ENCODE results near the gene RGS10. TPM values are rescaled to one million over a fixed set of nuclear protein-coding genes. Genes with fewer than 3 reads are reported as not detected.
"Not testable (repeated sequence)": the region's sequence is repeated elsewhere in the genome, so short reads cannot be mapped to it uniquely, and the experiment has no call there.

RGS10 gene
- total RNA-seq, 2 experiments from 2014 or later: 151 to 172 TPM

GRCh38 chr10:119468542-119469324, 73.8 kb downstream of the RGS10 start:
- ChIA-PET POLR2A (no interaction called here), CTCF (no interaction called here)
- Mint-ChIP-seq H3K4me3 (no peak overlapping the region), H3K4me1 (peaks cover 8% of the 10 kb centered on the region), H3K27ac (no peak overlapping the region), H3K27me3 (peaks cover 15% of the 10 kb centered on the region), H3K36me3 (ENCODE audit: low read depth) (no peaks in the 10 kb centered on the region), H3K9me3 (no peaks in the 10 kb centered on the region)
- DNase-seq: no peak

DNA sequence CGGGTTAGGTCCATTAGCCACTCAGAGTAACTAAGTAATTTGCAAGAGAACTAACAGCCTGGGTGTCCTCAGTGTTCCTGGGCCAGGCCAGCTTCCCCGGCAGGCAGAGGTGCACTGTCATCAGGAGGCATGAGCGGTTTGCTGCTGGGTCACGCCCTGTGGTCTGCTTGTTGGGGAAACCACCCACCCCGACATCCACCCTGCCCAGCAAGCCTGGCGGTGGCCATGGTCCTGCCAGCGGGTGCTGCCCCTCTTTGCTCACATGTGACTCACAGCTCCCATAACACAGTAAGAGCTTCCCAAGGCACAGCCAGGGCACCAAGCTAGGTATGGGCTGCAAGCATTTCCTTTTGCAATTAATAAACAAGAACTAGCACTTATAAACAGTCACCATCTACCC, 75.9 kb downstream of the RGS10 start:
- peaks cover 13% of the 10 kb centered on the region for H3K27me3 Mint-ChIP-seq
- H3K9me3 Mint-ChIP-seq: peaks cover 10% of the 10 kb centered on the region
- peaks cover 8% of the 10 kb centered on the region for H3K4me1 Mint-ChIP-seq
- H3K27ac Mint-ChIP-seq: no peak overlapping the region
- peaks cover 10% of the 10 kb centered on the region for H3K36me3 Mint-ChIP-seq (ENCODE audit: low read depth)
- ChIA-PET POLR2A (no interaction called here), CTCF (interaction anchor here (0.7 to 1.3 kb wide), 3 partner anchors 12 to 55 kb away, joined by 3 to 6 read pairs (median 3); no protein-coding TSS in a partner anchor)
- no peak overlapping the region for H3K4me3 Mint-ChIP-seq
- DNase-seq: no peak

DNA sequence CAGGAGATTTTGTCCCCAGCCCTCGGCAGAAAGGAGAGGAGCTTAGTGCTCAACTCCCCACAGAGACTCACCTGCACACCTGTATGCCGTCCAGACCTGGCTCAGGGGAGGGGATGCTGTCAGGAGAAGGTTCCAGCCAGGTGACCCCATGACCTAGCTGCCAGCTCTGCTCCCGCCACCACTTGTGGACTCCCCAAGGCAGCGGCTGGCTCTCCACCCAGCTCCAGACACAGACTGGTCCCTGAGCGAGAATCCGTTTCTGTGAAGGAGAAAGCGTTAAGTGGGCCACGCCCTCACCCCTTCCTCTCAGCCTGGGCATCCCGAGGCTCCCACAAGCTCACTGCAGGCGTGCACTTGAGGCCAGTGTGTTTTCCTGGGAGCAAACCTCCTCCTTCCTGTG, 76.4 kb downstream of the RGS10 start:
- H3K27ac Mint-ChIP-seq: no peak overlapping the region

DNA sequence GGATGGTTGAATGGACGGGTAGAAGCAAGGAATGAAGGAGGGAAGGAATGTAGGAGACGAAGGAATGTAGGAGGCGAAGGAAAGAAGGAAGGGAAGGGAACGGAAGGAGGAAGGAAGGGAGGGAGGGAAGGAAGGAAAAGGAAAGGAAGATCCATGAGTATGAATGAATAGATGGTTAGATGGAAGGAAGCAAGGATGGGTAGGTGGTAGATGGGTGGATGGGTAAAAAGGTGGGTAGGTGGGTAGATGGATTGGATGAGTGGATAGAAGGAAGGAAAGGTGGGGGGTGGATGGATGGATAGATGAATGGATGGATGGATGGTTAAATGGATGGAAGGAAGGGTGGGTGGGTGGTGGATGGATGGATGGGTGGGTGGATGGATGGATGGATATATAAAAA, 77.4 kb downstream of the RGS10 start:
- CTCF ChIA-PET: no interaction called here
- peaks cover 10% of the 10 kb centered on the region for H3K9me3 Mint-ChIP-seq
- POLR2A ChIA-PET: no interaction called here

More for the DNA sequence above, 76.4 kb downstream of the RGS10 start:
- POLR2A ChIA-PET: no interaction called here
- Mint-ChIP-seq H3K27me3 (peaks cover 11% of the 10 kb centered on the region), H3K4me1 (peaks cover 8% of the 10 kb centered on the region), H3K4me3 (no peak overlapping the region), H3K36me3 (ENCODE audit: low read depth) (peaks cover 10% of the 10 kb centered on the region), H3K9me3 (peaks cover 10% of the 10 kb centered on the region)
- no peak for DNase-seq
- CTCF ChIA-PET: interaction anchor here (0.7 to 1.3 kb wide), 4 partner anchors 13 to 55 kb away, joined by 3 to 6 read pairs (median 3); no protein-coding TSS in a partner anchor

DNA sequence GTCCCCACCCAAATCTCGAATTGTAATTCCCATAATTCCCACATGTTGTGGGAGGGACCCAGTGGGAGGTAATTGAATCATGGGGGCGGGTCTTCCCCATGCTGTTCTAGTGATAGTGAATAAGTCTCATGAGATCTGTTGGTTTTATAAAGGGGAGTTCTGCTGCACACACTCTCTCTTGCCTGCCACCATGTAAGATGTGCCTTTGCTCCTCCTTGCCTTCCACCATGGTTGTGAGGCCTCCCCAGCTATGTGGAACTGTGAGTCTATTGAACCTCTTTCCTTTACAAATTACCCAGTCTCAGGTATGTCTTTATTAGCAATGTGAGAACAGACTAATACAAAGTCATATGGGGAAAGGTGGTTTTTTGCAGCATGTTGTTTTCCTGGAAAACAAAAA, 79.3 kb downstream of the RGS10 start:
- peaks cover 11% of the 10 kb centered on the region for H3K4me1 Mint-ChIP-seq
- DNase-seq, H3K27ac Mint-ChIP-seq, POLR2A ChIA-PET, CTCF ChIA-PET, H3K4me3 Mint-ChIP-seq, H3K27me3 Mint-ChIP-seq: not testable (repeated sequence)
- H3K36me3 Mint-ChIP-seq (ENCODE audit: low read depth): peaks cover 10% of the 10 kb centered on the region
- peaks cover 10% of the 10 kb centered on the region for H3K9me3 Mint-ChIP-seq

More for the DNA sequence above, 77.4 kb downstream of the RGS10 start:
- Mint-ChIP-seq H3K36me3 (ENCODE audit: low read depth) (peaks cover 10% of the 10 kb centered on the region), H3K27ac (no peak overlapping the region), H3K4me3 (no peak overlapping the region), H3K4me1 (peaks cover 11% of the 10 kb centered on the region), H3K27me3 (peaks cover 6% of the 10 kb centered on the region)
- DNase-seq: no peak

DNA sequence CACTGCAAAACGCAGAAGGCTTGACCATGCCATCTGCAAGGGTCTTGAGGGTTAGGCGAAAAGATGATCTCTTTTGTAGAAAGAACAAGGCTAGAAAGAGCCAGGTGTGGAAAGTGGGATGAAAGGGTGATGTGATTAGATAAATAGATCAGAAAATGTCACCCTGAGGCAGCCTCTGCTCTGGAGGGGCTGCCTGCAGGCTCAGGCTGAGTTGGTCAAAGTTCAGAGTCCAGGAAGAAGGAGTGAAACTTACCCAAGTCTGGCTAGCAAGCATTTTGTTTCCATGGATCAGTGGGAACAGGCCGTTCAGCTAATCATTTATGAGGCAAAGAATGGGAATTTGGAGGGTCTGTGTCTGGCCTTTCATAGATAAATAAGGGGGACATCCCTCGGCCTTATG, 79.7 kb downstream of the RGS10 start:
- Mint-ChIP-seq H3K4me3 (no peak overlapping the region), H3K27ac (no peak overlapping the region), H3K4me1 (peaks cover 11% of the 10 kb centered on the region), H3K36me3 (ENCODE audit: low read depth) (peaks cover 10% of the 10 kb centered on the region), H3K27me3 (peaks cover 6% of the 10 kb centered on the region), H3K9me3 (peaks cover 10% of the 10 kb centered on the region)
- no peak for DNase-seq
- CTCF ChIA-PET: no interaction called here
- POLR2A ChIA-PET: no interaction called here

- Mint-ChIP-seq H3K36me3 (ENCODE audit: low read depth) (peaks cover 10% of the 10 kb centered on the region), H3K9me3 (peaks cover 10% of the 10 kb centered on the region), H3K4me1 (peaks cover 10% of the 10 kb centered on the region), H3K27me3 (peaks cover 6% of the 10 kb centered on the region), H3K27ac (no peak overlapping the region), H3K4me3 (no peak overlapping the region)
- POLR2A ChIA-PET: no interaction called here
- DNase-seq: no peak
- CTCF ChIA-PET: interaction anchor here (1.6 kb wide), 1 partner anchor 254 kb away, joined by 4 read pairs; the partner anchor contains the start of gene GRK5
Observed at GRCh38 chr10:119461923-119462322, 80.6 kb downstream of the RGS10 start.

DNA sequence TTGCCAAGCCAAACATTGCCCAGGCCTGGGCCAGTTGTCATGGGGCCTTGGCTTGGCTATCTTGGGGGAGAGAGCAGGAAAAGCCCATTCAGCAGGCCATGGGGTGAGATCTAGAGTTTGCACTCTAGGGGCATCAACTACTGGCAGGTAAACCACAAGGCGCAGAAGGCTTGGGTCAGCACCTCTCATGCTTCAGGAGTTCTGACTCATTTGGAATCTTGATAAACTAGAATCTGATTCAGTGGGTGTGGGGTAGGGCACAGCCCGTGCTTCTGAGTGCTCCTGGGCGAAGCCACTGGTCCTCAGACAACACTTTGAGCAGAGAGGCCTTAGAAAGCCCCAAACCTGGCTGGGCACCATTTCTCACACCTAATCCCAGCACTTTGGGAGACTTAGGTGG, 81.1 kb downstream of the RGS10 start:
- Mint-ChIP-seq H3K9me3 (peaks cover 10% of the 10 kb centered on the region), H3K27ac (no peak overlapping the region), H3K4me1 (peaks cover 4% of the 10 kb centered on the region), H3K36me3 (ENCODE audit: low read depth) (peaks cover 10% of the 10 kb centered on the region), H3K27me3 (peaks cover 6% of the 10 kb centered on the region), H3K4me3 (no peak overlapping the region)
- POLR2A ChIA-PET: no interaction called here
- no peak for DNase-seq
- CTCF ChIA-PET: interaction anchor here (1.2 to 1.6 kb wide), 2 partner anchors 28 to 254 kb away, joined by 4 read pairs; partner anchors contain the start of gene GRK5

DNA sequence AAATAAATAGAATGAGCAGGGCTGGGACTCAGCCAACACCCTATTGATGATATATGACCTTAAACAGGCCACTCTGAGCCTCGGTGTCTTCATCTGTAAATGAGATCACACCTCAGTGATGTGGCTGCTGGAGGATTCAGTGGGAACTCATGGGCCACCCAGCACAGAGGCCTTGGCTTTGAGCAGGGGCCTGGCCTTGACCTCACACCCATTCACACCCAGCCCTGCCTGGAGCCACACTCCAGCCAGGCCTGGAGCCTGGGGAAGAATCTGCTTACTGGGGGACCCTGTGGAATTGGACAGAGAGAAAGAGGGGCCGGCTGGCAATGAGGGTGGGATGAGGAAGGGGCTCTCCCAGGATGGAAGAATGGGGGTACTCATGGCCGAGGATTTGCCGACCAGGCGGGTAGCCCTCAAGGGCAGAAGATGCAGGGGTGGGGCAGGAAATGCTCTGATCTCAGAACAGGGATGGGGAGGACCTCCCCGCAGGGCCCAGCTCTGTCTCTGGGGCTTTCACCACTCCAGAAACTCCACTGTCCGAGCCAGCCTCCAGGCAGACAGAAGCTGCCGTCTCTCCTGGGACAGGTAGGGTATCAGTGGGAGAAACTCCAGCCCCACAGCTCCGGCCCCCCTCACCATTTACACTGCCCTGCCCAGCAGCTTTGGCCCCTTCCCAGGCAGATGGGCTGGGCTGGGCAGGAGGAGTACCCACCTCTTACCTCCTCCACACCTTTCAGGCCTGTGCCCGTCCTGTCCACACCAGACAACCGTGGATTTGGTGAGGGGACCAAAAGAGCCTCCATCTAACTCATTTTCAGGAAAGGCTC, 81.9 kb downstream of the RGS10 start:
- ChIA-PET POLR2A (no interaction called here), CTCF (interaction anchor here (1.2 to 1.6 kb wide), 3 partner anchors 29 to 253 kb away, joined by 4 to 5 read pairs (median 4); partner anchors contain the start of gene GRK5)
- Mint-ChIP-seq H3K9me3 (peaks cover 10% of the 10 kb centered on the region), H3K27ac (peak overlapping the region; percentile 31), H3K4me3 (no peak overlapping the region), H3K27me3 (peaks cover 6% of the 10 kb centered on the region), H3K4me1 (peaks cover 3% of the 10 kb centered on the region), H3K36me3 (ENCODE audit: low read depth) (peaks cover 10% of the 10 kb centered on the region)
- no peak for DNase-seq

DNA sequence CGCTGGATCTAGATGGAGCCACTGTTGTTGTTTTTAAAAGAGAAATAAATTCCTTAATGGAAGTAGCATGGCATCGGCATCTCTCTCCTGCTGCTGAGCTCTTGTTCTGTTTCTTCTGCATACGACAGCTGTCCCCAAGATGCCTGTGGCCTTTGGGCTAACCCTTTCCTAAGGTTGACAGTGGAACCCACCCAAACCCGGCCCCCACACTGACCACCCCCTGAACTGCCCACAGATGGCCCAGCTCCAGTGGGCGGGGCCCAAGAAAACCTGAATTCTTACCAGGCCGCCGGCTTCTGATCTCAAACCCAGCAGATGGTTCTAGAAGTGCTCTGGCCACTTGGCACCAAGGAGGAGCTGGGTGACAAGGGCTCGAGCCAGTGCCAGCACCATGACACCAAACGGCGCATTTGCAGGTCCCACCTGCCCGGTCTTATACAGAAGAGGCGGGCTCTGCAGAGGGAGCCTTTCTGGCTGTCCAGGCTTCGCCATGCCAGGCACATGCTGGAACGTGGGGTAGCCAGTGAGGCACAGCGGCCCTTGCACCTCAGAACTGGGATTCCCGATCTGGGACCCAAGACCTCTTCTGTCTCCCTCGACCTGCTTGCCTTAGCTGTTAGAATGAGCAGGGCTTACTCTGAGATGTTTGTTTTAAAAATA, 82.7 kb downstream of the RGS10 start:
- H3K4me1 Mint-ChIP-seq: peaks cover 3% of the 10 kb centered on the region
- no peak overlapping the region for H3K27ac Mint-ChIP-seq
- ChIA-PET POLR2A (no interaction called here), CTCF (interaction anchor here (1.0 to 2.0 kb wide), 4 partner anchors 10 to 428 kb away, joined by 3 to 6 read pairs (median 4); no protein-coding TSS in a partner anchor)
- peaks cover 10% of the 10 kb centered on the region for H3K9me3 Mint-ChIP-seq
- H3K27me3 Mint-ChIP-seq: no peaks in the 10 kb centered on the region
- no peak overlapping the region for H3K4me3 Mint-ChIP-seq
- DNase-seq: no peak
- H3K36me3 Mint-ChIP-seq (ENCODE audit: low read depth): peaks cover 10% of the 10 kb centered on the region

- DNase-seq: no peak
- Mint-ChIP-seq H3K36me3 (ENCODE audit: low read depth) (peaks cover 6% of the 10 kb centered on the region), H3K27me3 (no peaks in the 10 kb centered on the region), H3K9me3 (peaks cover 6% of the 10 kb centered on the region), H3K27ac (no peak overlapping the region), H3K4me3 (no peak overlapping the region), H3K4me1 (peaks cover 3% of the 10 kb centered on the region)
- CTCF ChIA-PET: interaction anchor here (1.5 to 2.0 kb wide), 3 partner anchors 13 to 251 kb away, joined by 6 to 7 read pairs (median 6); partner anchors contain the start of gene GRK5
- POLR2A ChIA-PET: no interaction called here
Observed at GRCh38 chr10:119457966-119458766, 84.4 kb downstream of the RGS10 start.

DNA sequence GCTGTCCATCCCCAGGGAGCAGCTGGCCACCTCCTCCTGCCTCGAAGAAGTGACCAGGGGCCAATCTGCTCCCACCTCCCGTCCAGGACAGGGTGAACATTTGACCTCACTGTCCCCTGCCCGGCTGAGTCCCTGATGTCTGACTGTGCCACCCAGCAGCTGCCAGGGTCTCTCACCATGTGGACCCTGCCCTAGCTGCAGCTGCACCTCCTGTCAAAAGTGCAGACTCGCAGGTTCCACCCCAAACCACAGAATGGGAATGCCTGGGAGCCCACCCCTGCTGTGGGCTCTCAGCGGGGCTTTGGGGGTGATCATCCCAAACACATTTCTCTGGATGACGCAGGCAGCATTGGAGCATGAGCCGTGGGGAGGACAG, 86.1 kb downstream of the RGS10 start:
- ChIA-PET POLR2A (interaction anchor here (0.7 kb wide), 1 partner anchor 70 kb away, joined by 3 read pairs; no protein-coding TSS in a partner anchor), CTCF (interaction anchor here (1.0 to 1.9 kb wide), 4 partner anchors 11 to 250 kb away, joined by 3 to 9 read pairs (median 6); partner anchors contain the start of gene GRK5)
- Mint-ChIP-seq H3K4me3 (no peak overlapping the region), H3K9me3 (no peaks in the 10 kb centered on the region), H3K4me1 (peaks cover 3% of the 10 kb centered on the region), H3K27me3 (no peaks in the 10 kb centered on the region), H3K27ac (no peak overlapping the region), H3K36me3 (ENCODE audit: low read depth) (no peaks in the 10 kb centered on the region)
- no peak for DNase-seq

All from activated CD4-positive, alpha-beta T cell treated with anti-CD3 and anti-CD28 coated beads, Interleukin-2, amount 10 ng/mL, durations not matched to agents 7 days and 5 days (primary cell).